Pancreas (tissue), 10 donors: Measurements from ENCODE around the gene PRKCA. TPM values are rescaled to one million over a fixed set of nuclear protein-coding genes. Genes with fewer than 3 reads are reported as not detected.

Experiments
- ATAC-seq, 4 donors: fragments of 200-7000 bp; cut with Tn5 transposase; one replicate each; pipeline versions ENCODE4 v1.8.0 to v1.9.1; 2020; ENCODE audit warnings: mild to moderate bottlenecking in 4 of 4, moderate library complexity in 4 of 4
- DNase-seq, 6 donors: peaks; one replicate each; pipeline ENCODE4 v3.0.0-alpha.2; 2020
- FAIRE-seq: peaks from 2 replicates; lab custom pipeline; 2012; peaks lifted over from hg19 to GRCh38; lab: Jason Lieb, UNC
- H3K27ac ChIP-seq, 4 donors: fragments of 200-600 bp; sonication (generic); 1 replicate in 3 of 4; 2 replicates in 1 of 4; pipeline versions ENCODE4 v1.5.0 to v1.8.0; 2020
- H3K27me3 ChIP-seq, 4 donors: fragments of 200-600 bp; one replicate each; pipeline ENCODE4 v1.8.0; 2021
- H3K36me3 ChIP-seq, 3 donors: fragments of 200-600 bp; sonication (generic) in 1 of 3; one replicate each; pipeline versions ENCODE4 v1.5.0 to v1.8.0; 2020 to 2021
- H3K4me1 ChIP-seq, 3 donors: fragments of 200-600 bp; one replicate each; pipeline ENCODE4 v1.8.0; 2021
- H3K4me3 ChIP-seq, 4 donors: fragments of 200-600 bp; sonication (generic) in 2 of 4; one replicate each; pipeline versions ENCODE4 v1.5.0 to v1.8.0; 2020 to 2021
- H3K9me3 ChIP-seq, 4 donors: fragments of 200-600 bp; one replicate each; pipeline ENCODE4 v1.8.0; 2021
- WGBS, 2 donors: extraction: QIAGEN DNeasy Blood & Tissue Kit; methylation state at CpG; one replicate each; pipeline ENCODE4 v1.1.7; 2013; 5-methylcytosine and 5-hydroxymethylcytosine counted together
- intact Hi-C, 3 donors: fragments of 100-400 bp; cut with DNase I; formaldehyde crosslinking; loops; one replicate each; pipeline versions ENCODE4 v1.11.1 to v1.14.2; 2022
- polyA plus RNA-seq, 2 donors: library from polyadenylated mRNA; stranded (reverse); fragments of 200-250 nt; gene quantifications; one replicate each; pipeline ENCODE4 v1.2.3, GENCODE V29; 2013
- total RNA-seq, 6 donors: library from RNA; stranded (reverse); fragmentation: NEBNext Ultra II Directional in 4 of 6; extraction: Animal tissue kit (Norgen Biotek cat#: 25700) in 4 of 6; gene quantifications; one replicate each; pipeline versions ENCODE4 v1.2.1 to v1.2.4, GENCODE V29; 2021 to 2023
- TF ChIP-seq, protein P1 (sequence below), 4 donors: fragments of 200-600 bp; sonication (generic) in 3 of 4; IDR thresholded peaks; one replicate each; pipeline versions ENCODE4 v1.5.0 to v1.8.0; 2021; ENCODE audit warnings: antibody characterized with exemption in 4 of 4
- donor health status: healthy with polysubstance abuse.
- donor health status: DM: no; HTN: no; CAD: no; lungs with moderate emphysema.
- donor health status: DM: no; HTN: no; CAD: no.
- donor health status: control.
- donor health status: control.
- donor health status: Bipolar disorder and iron deficiency.
- donor health status: DM: yes; HTN: yes; CAD: no.
- donor health status: DM: no; HTN: no; CAD: no.
- donor health status: DM: no; HTN: no; CAD: no.
- donor health status: DM: yes; HTN: yes; CAD: no.

PRKCA gene
- total and polyA plus RNA-seq, 8 donors: 3.5 to 22.3 (median 10.2) TPM

DNA sequence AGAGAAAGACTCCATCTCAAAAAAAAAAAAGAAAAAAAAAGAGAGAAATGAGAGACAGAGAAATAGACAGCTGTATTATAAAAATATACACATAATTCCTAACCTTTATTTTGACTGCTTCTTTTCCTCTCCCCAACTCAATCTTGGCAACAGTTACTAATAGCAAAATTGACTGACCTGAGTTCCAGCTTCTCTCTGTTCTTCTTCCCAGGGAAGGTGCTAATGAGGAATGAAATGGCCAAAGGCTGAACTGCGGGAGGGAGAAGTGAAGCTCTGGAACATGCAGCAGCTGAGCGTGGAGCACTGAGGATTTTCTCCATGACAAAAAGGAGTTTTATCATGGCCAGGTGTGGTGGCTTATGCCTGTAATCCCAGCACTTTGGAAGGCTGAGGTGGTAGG, 25.2 kb upstream of the PRKCA start:
- intact Hi-C loops: no loop called here
- TF ChIP-seq, protein P1, sequence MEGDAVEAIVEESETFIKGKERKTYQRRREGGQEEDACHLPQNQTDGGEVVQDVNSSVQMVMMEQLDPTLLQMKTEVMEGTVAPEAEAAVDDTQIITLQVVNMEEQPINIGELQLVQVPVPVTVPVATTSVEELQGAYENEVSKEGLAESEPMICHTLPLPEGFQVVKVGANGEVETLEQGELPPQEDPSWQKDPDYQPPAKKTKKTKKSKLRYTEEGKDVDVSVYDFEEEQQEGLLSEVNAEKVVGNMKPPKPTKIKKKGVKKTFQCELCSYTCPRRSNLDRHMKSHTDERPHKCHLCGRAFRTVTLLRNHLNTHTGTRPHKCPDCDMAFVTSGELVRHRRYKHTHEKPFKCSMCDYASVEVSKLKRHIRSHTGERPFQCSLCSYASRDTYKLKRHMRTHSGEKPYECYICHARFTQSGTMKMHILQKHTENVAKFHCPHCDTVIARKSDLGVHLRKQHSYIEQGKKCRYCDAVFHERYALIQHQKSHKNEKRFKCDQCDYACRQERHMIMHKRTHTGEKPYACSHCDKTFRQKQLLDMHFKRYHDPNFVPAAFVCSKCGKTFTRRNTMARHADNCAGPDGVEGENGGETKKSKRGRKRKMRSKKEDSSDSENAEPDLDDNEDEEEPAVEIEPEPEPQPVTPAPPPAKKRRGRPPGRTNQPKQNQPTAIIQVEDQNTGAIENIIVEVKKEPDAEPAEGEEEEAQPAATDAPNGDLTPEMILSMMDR (IDR thresholded peaks at IDR 0.05): no peak
- 93% methylated on average over 2 of the region's 2 CpGs for WGBS, 2 donors
- FAIRE-seq (no peak), DNase-seq (no peak), ATAC-seq (no peak)
- Histone ChIP-seq H3K4me3 (no peak overlapping the region), H3K36me3 (no peaks in the 10 kb centered on the region), H3K27me3 (no peaks in the 10 kb centered on the region), H3K27ac (no peak overlapping the region), H3K4me1 (peaks cover 0 to 4% (median 0%) of the 10 kb centered on the region in 3 donors), H3K9me3 (no peaks in the 10 kb centered on the region)

DNA sequence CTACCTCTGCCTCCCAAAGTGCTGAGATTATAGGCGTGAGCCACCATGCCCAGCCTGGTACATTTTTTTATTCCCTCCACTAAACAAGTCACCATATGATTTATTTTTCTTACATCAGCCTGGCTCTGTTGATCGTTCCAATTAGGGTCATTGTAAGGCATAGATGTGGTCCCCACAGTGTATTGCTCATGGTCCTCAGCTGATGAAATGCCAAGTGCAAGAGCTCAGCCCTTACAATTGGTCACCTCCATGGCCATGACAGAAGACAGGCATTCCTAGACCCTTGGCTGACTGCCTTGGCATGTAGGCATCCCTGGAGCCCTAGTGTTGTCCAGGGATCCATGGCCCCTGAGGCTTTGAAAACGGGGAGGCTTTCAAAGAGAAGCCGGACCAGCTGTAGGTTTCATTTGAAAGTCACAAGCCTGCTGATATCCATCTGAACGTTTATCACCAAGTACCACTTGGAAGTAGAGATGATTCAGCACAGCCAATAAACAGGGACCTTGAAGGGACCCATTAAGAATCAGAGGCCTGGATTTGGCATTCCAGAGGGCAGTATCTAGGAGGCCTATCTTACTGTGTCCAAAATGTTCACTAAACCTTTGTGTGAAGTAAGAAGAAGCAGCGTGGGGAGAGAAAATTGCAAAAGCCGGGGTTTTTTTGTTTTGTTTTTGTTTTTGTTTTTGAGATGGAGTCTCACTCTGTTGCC, 20.6 kb upstream of the PRKCA start:
- DNase-seq (no peak), FAIRE-seq (no peak), ATAC-seq (no peak)
- intact Hi-C loops: no loop called here
- no peak overlapping the region for H3K4me3 ChIP-seq
- no peaks in the 10 kb centered on the region for H3K9me3 ChIP-seq
- H3K27ac ChIP-seq: no peak overlapping the region
- TF ChIP-seq, protein P1 (IDR thresholded peaks at IDR 0.05): no peak
- no peaks in the 10 kb centered on the region for H3K27me3 ChIP-seq
- no peaks in the 10 kb centered on the region for H3K36me3 ChIP-seq
- H3K4me1 ChIP-seq: no peaks in the 10 kb centered on the region
- 84 to 86% methylated on average over 7 of the region's 7 CpGs for WGBS, 2 donors

DNA sequence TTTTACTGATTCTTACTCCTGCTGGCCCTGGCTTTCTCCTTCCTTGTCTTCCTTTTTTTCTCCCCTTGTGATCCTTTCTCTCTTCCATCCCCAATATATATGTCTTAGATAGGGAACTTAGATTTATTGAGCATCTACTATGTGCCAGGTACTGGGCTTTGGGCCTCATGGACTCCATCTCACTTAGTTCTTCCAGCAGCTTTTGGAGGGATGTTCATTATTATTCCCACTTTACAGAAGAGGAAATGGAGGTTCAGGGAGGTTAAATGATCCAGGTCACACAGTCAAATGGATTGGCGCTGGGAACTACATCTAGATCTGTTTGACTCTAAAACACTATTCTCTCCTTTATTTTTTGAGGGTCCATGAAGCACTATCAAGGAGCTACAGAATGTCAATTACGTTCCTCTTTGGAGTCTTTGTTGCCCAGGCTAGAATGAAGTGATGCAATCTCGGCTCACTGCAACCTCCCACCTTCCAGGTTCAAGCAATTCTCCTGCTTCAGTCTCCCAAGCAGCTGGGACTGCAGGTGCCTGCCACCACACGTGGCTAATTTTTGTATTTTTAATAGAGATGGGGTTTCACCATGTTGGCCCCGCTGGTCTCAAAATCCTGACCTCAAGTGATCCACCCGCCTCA, 19.0 kb upstream of the PRKCA start:
- Histone ChIP-seq H3K9me3 (no peaks in the 10 kb centered on the region), H3K27ac (no peak overlapping the region), H3K4me1 (no peaks in the 10 kb centered on the region), H3K4me3 (no peak overlapping the region), H3K36me3 (no peaks in the 10 kb centered on the region), H3K27me3 (no peaks in the 10 kb centered on the region)
- WGBS, 2 donors: 82 to 88% methylated on average over 6 of the region's 6 CpGs
- ATAC-seq (no peak), DNase-seq (no peak), FAIRE-seq (no peak)
- TF ChIP-seq, protein P1 (IDR thresholded peaks at IDR 0.05): no peak
- intact Hi-C loops: no loop called here

DNA sequence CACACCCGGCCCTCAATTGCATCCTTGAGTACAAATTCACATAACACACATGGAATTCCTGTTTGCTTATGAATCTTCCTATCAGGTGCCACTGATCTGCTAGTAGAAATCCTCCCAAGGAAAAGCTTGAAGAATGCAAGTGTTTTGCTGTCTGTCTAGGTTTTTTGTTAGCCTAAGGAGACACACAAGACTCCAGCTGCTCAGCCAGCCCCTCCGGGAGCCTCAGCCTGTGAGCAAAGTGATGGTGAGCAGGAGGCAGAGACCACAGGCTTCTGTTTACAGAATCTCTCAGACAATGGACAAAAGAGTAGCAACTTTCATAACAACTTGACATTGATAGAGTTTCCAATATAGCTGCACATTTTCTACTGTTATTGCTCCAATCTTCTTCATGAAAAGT, 18.4 kb upstream of the PRKCA start:
- intact Hi-C loops: no loop called here
- ATAC-seq (no peak), FAIRE-seq (no peak), DNase-seq (no peak)
- no peaks in the 10 kb centered on the region for H3K27me3 ChIP-seq
- no peak overlapping the region for H3K4me3 ChIP-seq
- TF ChIP-seq, protein P1 (IDR thresholded peaks at IDR 0.05): no peak
- no peaks in the 10 kb centered on the region for H3K4me1 ChIP-seq
- no peak overlapping the region for H3K27ac ChIP-seq
- WGBS, 2 donors: 79 to 83% methylated on average over 2 of the region's 2 CpGs
- no peaks in the 10 kb centered on the region for H3K9me3 ChIP-seq
- no peaks in the 10 kb centered on the region for H3K36me3 ChIP-seq

DNA sequence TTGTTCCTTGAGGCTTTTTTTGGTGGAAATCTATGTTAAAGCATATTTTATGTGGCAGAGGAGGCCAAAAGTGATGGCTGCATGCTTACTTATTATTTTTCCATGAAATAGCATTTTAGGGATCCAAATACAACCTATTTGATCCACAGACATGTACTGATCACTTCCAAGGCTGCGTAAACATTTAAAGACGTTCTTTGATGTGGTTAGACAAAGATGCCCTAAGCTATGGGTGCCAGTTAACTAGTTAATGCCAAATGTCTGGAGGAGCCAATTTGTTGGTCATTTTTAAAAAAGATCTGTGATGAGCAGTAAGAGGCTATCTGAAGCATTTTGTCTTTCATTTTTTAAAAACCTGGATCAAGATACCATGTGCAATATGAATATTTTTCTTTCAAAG, 17.3 kb upstream of the PRKCA start:
- 63 to 66% methylated on average over 2 of the region's 2 CpGs for whole genome bisulfite sequencing, 2 donors
- DNase-seq: no peak
- TF ChIP-seq, protein P1 (IDR thresholded peaks at IDR 0.05): no peak
- FAIRE-seq: no peak
- no peaks in the 10 kb centered on the region for H3K27me3 ChIP-seq
- no peak for ATAC-seq
- no peaks in the 10 kb centered on the region for H3K9me3 ChIP-seq
- no peaks in the 10 kb centered on the region for H3K36me3 ChIP-seq
- H3K27ac ChIP-seq: no peak overlapping the region
- H3K4me3 ChIP-seq: no peak overlapping the region
- intact Hi-C loops: no loop called here
- H3K4me1 ChIP-seq: no peaks in the 10 kb centered on the region
